HepG2 (cell line): ENCODE results near the gene TTF2. TPM values are rescaled to one million over a fixed set of nuclear protein-coding genes. Genes with fewer than 3 reads are reported as not detected.

Experiments
- ATAC-seq: fragments of 200-7000 bp; cut with Tn5 transposase; 3 replicates; pipeline ENCODE4 v1.9.1; 2020; ENCODE audit warnings: mild to moderate bottlenecking, moderate library complexity
- BruUV-seq: library from RNA; stranded (reverse); fragments of 400-500 nt; replicated peaks from 2 replicates; lab custom pipeline; 2021; lab: Mats Ljungman, UMichigan
- CTCF ChIA-PET: fragments of 300-600 bp; formaldehyde crosslinking; extraction: SDS; loops from one replicate; lab custom pipeline; 2021; ENCODE audit warnings: low total read pairs, inconsistent platforms, low intra/inter-chr PET ratio; lab: Yijun Ruan, JAX
- POLR2A ChIA-PET: fragments of 350-600 bp; sonication (Branson Sonifier 250); formaldehyde crosslinking; loops from one replicate; lab custom pipeline; 2020; ENCODE audit warnings: antibody characterized with exemption, inconsistent platforms; lab: Yijun Ruan, JAX
- DNase-seq: peaks from one replicate; pipeline ENCODE4 v3.0.0-alpha.2; 2015; ENCODE audit warnings: low spot score
- FAIRE-seq: peaks from 3 replicates; lab custom pipeline; 2011; peaks lifted over from hg19 to GRCh38; lab: Jason Lieb, UNC
- H2AFZ ChIP-seq: one replicate; pipeline ENCODE4 v1.6.1; 2011; ENCODE audit warnings: low read length, inconsistent platforms
- H3K27ac ChIP-seq: fragments of 300-600 bp; 3 replicates; pipeline ENCODE4 v1.8.0; 2011; ENCODE audit warnings: mixed run types, mild to moderate bottlenecking, mixed read lengths, low read length, inconsistent platforms; ENCODE audit not compliant: insufficient read depth; ENCODE audit errors: extremely low read length
- H3K27me3 ChIP-seq, 2 experiments: fragments of 200-600 bp in 1 of 2; 2 replicates in 1 of 2; 3 replicates in 1 of 2; pipeline versions ENCODE4 v1.6.0 to v1.8.0; 2011; ENCODE audit warnings: low read length in 2 of 2, mild to moderate bottlenecking in 2 of 2, moderate library complexity in 2 of 2, inconsistent platforms in 1 of 2; ENCODE audit not compliant: insufficient read depth in 2 of 2, control insufficient read depth in 1 of 2
- H3K36me3 ChIP-seq, 2 experiments: fragments of 200-600 bp in 1 of 2; replicated peaks in 1 of 2; 2 replicates in 1 of 2; 3 replicates in 1 of 2; pipeline versions ENCODE4 v1.5.1 to v1.8.0; 2011; ENCODE audit warnings: low read length in 2 of 2, inconsistent platforms in 1 of 2; ENCODE audit not compliant: insufficient read depth in 2 of 2, control insufficient read depth in 1 of 2
- H3K4me1 ChIP-seq: 2 replicates; pipeline ENCODE4 v1.5.1; 2012; ENCODE audit warnings: low read length, inconsistent platforms; ENCODE audit not compliant: insufficient read depth
- H3K4me2 ChIP-seq: 2 replicates; pipeline ENCODE4 v1.6.0; 2011; ENCODE audit warnings: low read depth, low read length, inconsistent platforms
- H3K4me3 ChIP-seq, 3 experiments: fragments of 200-600 bp in 1 of 3; sonication (generic), shearing (Covaris generic) in 1 of 3; replicated peaks in 1 of 3; 2 replicates each; pipeline ENCODE4 v1.5.1; 2011 to 2016; ENCODE audit warnings: low read length in 3 of 3, inconsistent platforms in 2 of 3, low read depth in 2 of 3, mild to moderate bottlenecking in 2 of 3, control low read depth in 1 of 3, mixed read lengths in 1 of 3; ENCODE audit not compliant: insufficient read depth in 1 of 3
- H3K79me2 ChIP-seq: one replicate; pipeline ENCODE4 v1.6.1; 2011; ENCODE audit warnings: low read length, inconsistent platforms; ENCODE audit not compliant: insufficient read depth
- H3K9ac ChIP-seq: 2 replicates; pipeline ENCODE4 v1.6.0; 2011; ENCODE audit warnings: mild to moderate bottlenecking, low read depth, low read length, inconsistent platforms; ENCODE audit not compliant: insufficient read depth
- H3K9me3 ChIP-seq: 2 replicates; pipeline ENCODE4 v1.5.1; 2012; ENCODE audit warnings: mild to moderate bottlenecking, low read length
- H4K20me1 ChIP-seq: 2 replicates; pipeline ENCODE4 v1.6.0; 2011; ENCODE audit warnings: inconsistent platforms, mild to moderate bottlenecking, low read length, moderate library complexity; ENCODE audit not compliant: insufficient read depth
- AFF4 ChIP-seq: sonication (generic); formaldehyde crosslinking; IDR thresholded peaks from 2 replicates; pipeline ENCODE4 v1.4.0; 2020; ENCODE audit warnings: missing genetic modification reagents
- ARHGAP35 ChIP-seq: sonication (generic); formaldehyde crosslinking; IDR thresholded peaks from 2 replicates; pipeline ENCODE4 v1.9.0; 2022; ENCODE audit warnings: mild to moderate bottlenecking, inconsistent platforms, moderate library complexity, missing genetic modification reagents, borderline replicate concordance
- ARID2 ChIP-seq: sonication (generic); formaldehyde crosslinking; IDR thresholded peaks from 2 replicates; pipeline ENCODE4 v1.8.1; 2022; ENCODE audit warnings: mild to moderate bottlenecking, missing genetic modification reagents, borderline replicate concordance
- ATAD3A ChIP-seq: sonication (generic); formaldehyde crosslinking; IDR thresholded peaks from 2 replicates; pipeline ENCODE4 v1.4.0; 2020; ENCODE audit warnings: missing genetic modification reagents
- BCLAF1 ChIP-seq: fragments of 450-650 bp; IDR thresholded peaks from 2 replicates; pipeline ENCODE4 v1.6.1; 2017; ENCODE audit warnings: mild to moderate bottlenecking
- CEBPG ChIP-seq: IDR thresholded peaks from 2 replicates; pipeline ENCODE4 v1.6.1; 2016
- E2F5 ChIP-seq: sonication (generic); formaldehyde crosslinking; conservative IDR thresholded peaks from 2 replicates; pipeline ENCODE4 v1.4.0; 2020; ENCODE audit warnings: missing genetic modification reagents
- ELF1 ChIP-seq: sonication (generic); formaldehyde crosslinking; IDR thresholded peaks from 2 replicates; pipeline ENCODE4 v1.4.0; 2020; ENCODE audit warnings: missing genetic modification reagents
- HHEX ChIP-seq: IDR thresholded peaks from 2 replicates; pipeline ENCODE4 v1.6.1; 2016; ENCODE audit warnings: control low read depth
- HNRNPUL1 ChIP-seq: fragments of 200-400 bp; formaldehyde crosslinking; IDR thresholded peaks from 2 replicates; pipeline ENCODE4 v1.6.1; 2017; ENCODE audit warnings: low read depth, mild to moderate bottlenecking, low read length, moderate library complexity
- KLF12 ChIP-seq: sonication (generic); formaldehyde crosslinking; IDR thresholded peaks from 2 replicates; pipeline ENCODE4 v1.4.0; 2020; ENCODE audit warnings: missing genetic modification reagents, borderline replicate concordance
- PHB2 ChIP-seq: fragments of 450-650 bp; IDR thresholded peaks from 2 replicates; pipeline ENCODE4 v1.6.1; 2018; ENCODE audit not compliant: partially characterized antibody
- ZNF17 ChIP-seq: sonication (generic); formaldehyde crosslinking; IDR thresholded peaks from 2 replicates; pipeline ENCODE4 v1.5.0; 2020; ENCODE audit warnings: mild to moderate bottlenecking, missing genetic modification reagents
- ZNF263 ChIP-seq: sonication (generic); formaldehyde crosslinking; IDR thresholded peaks from 2 replicates; pipeline ENCODE4 v1.4.0; 2020; ENCODE audit warnings: missing genetic modification reagents
- ZNF333 ChIP-seq: sonication (generic); formaldehyde crosslinking; IDR thresholded peaks from 2 replicates; pipeline ENCODE4 v1.4.0; 2020; ENCODE audit warnings: mild to moderate bottlenecking, missing genetic modification reagents, borderline replicate concordance
- ZNF468 ChIP-seq: sonication (generic); formaldehyde crosslinking; IDR thresholded peaks from 2 replicates; pipeline ENCODE4 v1.8.0; 2022; ENCODE audit warnings: mild to moderate bottlenecking, moderate library complexity, missing genetic modification reagents
- ZSCAN20 ChIP-seq: sonication (generic); formaldehyde crosslinking; IDR thresholded peaks from 2 replicates; pipeline ENCODE4 v1.4.0; 2020; ENCODE audit warnings: missing genetic modification reagents, mild to moderate bottlenecking, borderline replicate concordance
- WGBS: methylation state at CpG from one replicate; pipeline ENCODE4 v1.1.6; 2017; ENCODE audit warnings: low lambda C conversion rate; 5-methylcytosine and 5-hydroxymethylcytosine counted together
- in situ Hi-C: cut with HindIII; loops from 2 replicates; pipeline ENCODE4 v1.10.0; 2017; ENCODE audit warnings: low pct_unique_long_range_greater_than_20kb; ENCODE audit not compliant: extremely low pct_ligation_motif_present
- intact Hi-C: fragments of 100-400 bp; cut with micrococcal nuclease; formaldehyde crosslinking; loops from one replicate; pipeline ENCODE4 v1.10.0; 2022; ENCODE audit not compliant: unreplicated experiment
- polyA plus RNA-seq, 8 experiments: library from polyadenylated mRNA; depleted of rRNA in 3 of 8; stranded (reverse) in 7 of 8; unstranded in 1 of 8; fragments of >200 nt; fragmentation: Illumina TruSeq in 4 of 8; extraction: Trizol in 4 of 8; gene quantifications; 2 replicates each; pipeline versions ENCODE4 v1.2.1 to v1.2.3, GENCODE V29; 2011 to 2016; ENCODE audit warnings: low read depth in 4 of 8, missing spikeins in 1 of 8, mixed read lengths in 1 of 8; ENCODE audit not compliant: insufficient read depth in 1 of 8
- total RNA-seq, 5 experiments: library from RNA; depleted of rRNA; stranded (reverse); fragments of >200 nt; fragmentation: Illumina TruSeq; extraction: Trizol; gene quantifications; 2 replicates each; pipeline ENCODE4 v1.2.3, GENCODE V29; 2016; ENCODE audit warnings: low read depth in 1 of 5

The TTF2 gene
- total and polyA plus RNA-seq, 2 of the 13 experiments (the other 11 are each of a cell fraction or from before 2014, with no cell fraction given): 12.8 to 48.9 TPM

GRCh38 chr1:117059678-117060440, at the start of gene TTF2 (continued):
- TF ChIP-seq E2F5 (CRISPR knock-in tag): peak; percentile 96
- no peak for TF ChIP-seq ZNF263 (CRISPR knock-in tag)
- TF ChIP-seq ARHGAP35: no peak
- no peak for TF ChIP-seq KLF12
- TF ChIP-seq ARID2 (CRISPR knock-in tag): no peak

- Histone ChIP-seq H3K4me1 (no peaks in the 10 kb centered on the region), H2AFZ (no peak overlapping the region), H3K9ac (no peak overlapping the region), H3K9me3 (no peaks in the 10 kb centered on the region), H3K79me2 (no peaks in the 10 kb centered on the region), H3K27me3 (no peaks in the 10 kb centered on the region), H4K20me1 (no peaks in the 10 kb centered on the region), H3K4me3 (no peak overlapping the region), H3K36me3 (no peaks in the 10 kb centered on the region), H3K27ac (no peak overlapping the region), H3K4me2 (no peak overlapping the region)
- ChIA-PET CTCF (no interaction called here), POLR2A (no interaction called here)
- FAIRE-seq: no peak
- ATAC-seq: no peak
- BruUV-seq: no TSS peak
- in situ Hi-C loops (no loop called here), intact Hi-C loops (no loop called here)
- WGBS: 42% methylated on average over 3 of the region's 3 CpGs
- DNase-seq: no peak
- TF ChIP-seq ATAD3A (CRISPR knock-in tag) (no peak), ZNF468 (CRISPR knock-in tag) (no peak), ZNF17 (CRISPR knock-in tag) (no peak), ZSCAN20 (CRISPR knock-in tag) (no peak), ARHGAP35 (no peak), HHEX (no peak), CEBPG (CRISPR knock-in tag) (no peak), BCLAF1 (no peak), HNRNPUL1 (no peak), PHB2 (no peak), ZNF333 (CRISPR knock-in tag) (no peak), ELF1 (CRISPR knock-in tag) (no peak), AFF4 (CRISPR knock-in tag) (no peak)
These were observed 48.8 kb upstream of the TTF2 start for GRCh38 chr1:117011334-117011733.
